NCI-H2029 treated with DMSO at 0.1 percent for 48 hours (cell line): Measurements from ENCODE around the gene ATG101.
A peak's percentile ranks its signal among the peaks of the same experiment; 100 is the strongest.

Experiments
- DNase-seq: peaks from one replicate; lab custom pipeline; 2025; lab: John Stamatoyannopoulos, UW

ATG101 gene, protein sequence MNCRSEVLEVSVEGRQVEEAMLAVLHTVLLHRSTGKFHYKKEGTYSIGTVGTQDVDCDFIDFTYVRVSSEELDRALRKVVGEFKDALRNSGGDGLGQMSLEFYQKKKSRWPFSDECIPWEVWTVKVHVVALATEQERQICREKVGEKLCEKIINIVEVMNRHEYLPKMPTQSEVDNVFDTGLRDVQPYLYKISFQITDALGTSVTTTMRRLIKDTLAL

GRCh38 chr12:52069327-52070184 is at the start of gene ATG101:
ATG101 (plus strand) TSS chr12:52069978; CDS start chr12:52073651, 3,673 bp downstream.
- DNase-seq: peak; percentile 82

GRCh38 chr12:52020539-52021336 is 49.0 kb upstream of the ATG101 start:
- DNase-seq: no peak

GRCh38 chr12:52022841-52023181 is 47.0 kb upstream of the ATG101 start:
- DNase-seq: no peak

DNA sequence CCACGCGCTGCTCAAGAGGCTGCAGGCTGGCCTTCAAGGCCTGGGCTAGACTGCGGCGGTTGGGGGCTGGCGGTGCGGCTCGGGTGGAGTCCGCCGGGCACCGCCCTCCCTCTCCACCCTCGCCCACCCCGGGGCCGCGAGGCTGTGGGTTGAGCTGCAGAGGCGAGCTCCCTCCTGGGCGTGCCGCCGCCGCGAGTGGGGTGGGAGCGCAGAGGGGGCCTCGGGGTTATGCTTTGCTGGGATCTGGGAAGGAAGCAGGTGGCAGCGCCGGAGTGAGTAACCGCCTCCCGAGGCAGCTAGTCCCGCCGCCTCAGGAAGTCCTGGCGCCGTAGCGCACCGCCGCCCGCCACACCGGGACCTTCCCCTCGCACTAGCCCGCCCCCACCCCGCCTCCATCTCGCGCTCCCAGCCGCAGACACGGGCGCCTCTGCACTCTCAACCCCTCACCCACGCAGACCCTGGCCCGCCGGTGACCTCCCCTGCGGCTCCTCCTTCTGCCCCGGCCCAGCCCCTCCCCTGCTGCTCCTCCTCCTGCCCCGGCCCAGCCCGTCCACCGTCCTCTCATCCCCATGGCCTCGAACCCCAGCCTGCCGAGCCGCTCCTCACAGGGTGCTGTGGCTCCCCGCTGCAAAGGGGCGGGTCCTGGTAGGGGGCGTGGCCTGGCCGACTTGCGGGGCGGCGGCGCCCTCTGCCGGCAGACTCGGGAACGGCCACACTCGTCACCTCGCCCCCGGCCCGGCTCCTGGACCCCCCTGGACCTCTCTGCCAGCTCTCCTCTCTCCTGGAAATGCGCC is 46.4 kb upstream of the ATG101 start:
- peak; percentile 36 for DNase-seq

DNA sequence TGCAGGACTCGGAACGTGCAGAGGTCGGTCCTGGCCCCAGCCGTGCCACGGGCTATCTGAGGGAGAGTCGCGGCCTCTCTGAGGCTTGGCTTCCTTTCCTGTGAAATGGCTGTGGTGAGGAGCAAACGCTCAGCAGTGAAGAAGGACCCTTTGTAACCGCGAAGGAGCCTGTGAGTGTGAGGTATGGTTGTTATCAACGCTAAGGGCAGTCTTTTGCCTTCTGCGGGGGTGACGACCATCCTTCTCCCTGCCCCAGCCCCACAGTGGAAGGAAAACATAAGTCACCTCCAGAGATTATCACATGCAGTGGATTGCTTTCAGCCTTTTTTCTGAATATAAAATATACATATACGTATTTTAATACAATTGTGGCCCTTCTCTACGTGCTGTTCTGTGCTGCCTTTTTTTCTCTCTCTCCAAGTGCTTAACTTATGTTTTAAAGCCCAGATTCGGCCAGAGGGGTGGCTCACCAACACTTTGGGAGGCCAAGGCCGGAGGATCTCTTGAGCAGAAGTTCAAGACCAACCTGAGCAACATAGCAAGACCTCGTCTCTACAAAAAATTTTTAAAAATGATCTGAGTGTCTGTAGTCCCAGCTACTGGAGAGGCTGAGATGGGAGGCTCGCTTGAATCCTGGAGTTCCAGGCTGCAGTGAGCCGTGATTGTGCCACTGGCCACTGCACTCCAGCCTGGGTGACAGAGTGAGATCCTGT is 45.6 kb upstream of the ATG101 start:
- no peak for DNase-seq

DNA sequence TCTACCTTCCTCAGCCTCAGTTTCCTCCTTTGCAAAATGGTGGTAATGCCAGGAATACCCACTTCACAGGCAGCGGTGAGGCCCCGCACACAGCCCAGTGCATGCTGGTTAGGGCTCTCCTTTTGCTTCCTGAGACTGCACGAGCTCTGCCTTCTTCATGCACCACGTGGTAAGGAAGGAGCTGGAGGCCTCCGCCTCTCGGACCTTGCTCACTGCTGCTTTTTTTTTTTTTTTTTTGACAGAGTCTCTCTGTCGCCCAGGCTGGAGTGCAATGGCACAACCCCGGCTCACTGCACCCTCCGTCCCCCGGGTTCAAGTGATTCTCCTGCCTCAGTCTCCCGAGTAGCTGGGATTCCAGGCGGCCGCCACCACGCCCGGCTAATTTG is 44.9 kb upstream of the ATG101 start:
- no peak for DNase-seq

GRCh38 chr12:52026263-52026662 is 43.5 kb upstream of the ATG101 start:
- no peak for DNase-seq

- no peak for DNase-seq
Observed at GRCh38 chr12:52027085-52027843, 42.5 kb upstream of the ATG101 start.

- peak; percentile 57 for DNase-seq
Observed at GRCh38 chr12:52029685-52030084, 40.1 kb upstream of the ATG101 start.

DNA sequence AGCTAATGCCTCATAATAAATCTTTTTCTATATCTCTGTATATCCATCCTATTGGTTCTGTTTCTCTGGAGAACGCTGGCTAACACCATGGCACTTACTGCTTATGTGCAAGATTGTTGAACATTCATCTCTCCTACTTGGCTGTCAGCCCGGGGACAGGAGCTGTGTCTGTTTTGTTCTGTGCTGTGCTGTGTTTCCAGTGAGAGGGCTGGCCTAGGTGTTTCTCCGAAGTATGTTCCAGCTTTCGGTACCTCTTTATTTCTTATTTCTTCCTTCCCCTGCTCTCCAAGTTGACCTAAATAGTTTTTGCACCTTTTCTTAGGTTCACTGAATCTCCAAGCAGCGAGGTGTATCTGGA is 37.4 kb upstream of the ATG101 start:
- DNase-seq: peak; percentile 22

- peak; percentile 78 for DNase-seq
Observed at GRCh38 chr12:52032804-52033445, 36.9 kb upstream of the ATG101 start.

DNA sequence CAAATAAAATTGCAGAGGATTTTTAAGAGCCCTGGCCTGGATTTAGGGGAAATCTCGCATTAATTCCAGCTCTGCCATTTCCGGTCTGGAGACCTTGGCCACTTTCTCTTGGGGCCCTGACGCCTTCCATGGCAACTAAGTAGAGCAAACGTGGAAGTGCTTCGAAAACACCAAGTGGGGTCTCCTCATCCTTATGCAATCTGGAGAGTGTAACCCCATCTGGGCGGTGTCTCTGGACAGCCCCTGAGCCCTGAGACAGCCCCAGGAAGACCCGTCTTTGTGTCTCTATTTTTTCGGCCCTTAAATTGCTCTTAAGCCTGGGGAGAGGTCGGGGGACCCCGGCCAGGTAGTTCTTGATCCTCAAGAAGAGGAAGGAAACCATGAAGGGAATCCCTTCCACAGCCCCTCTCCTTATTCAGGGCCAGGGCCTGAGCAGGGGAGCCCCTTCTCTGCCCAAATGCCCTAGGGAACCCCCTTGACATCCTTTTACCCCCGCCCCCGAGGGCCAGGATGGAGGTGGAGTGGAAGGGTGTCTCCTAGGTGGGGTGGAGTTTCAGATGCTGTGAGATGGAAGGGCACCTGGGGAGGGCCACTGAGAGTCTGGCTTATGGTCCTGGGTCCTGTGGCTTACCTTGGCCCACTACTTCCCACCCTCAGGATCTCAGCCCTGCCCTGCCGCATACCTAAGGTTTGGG is 36.2 kb upstream of the ATG101 start:
- no peak for DNase-seq

DNA sequence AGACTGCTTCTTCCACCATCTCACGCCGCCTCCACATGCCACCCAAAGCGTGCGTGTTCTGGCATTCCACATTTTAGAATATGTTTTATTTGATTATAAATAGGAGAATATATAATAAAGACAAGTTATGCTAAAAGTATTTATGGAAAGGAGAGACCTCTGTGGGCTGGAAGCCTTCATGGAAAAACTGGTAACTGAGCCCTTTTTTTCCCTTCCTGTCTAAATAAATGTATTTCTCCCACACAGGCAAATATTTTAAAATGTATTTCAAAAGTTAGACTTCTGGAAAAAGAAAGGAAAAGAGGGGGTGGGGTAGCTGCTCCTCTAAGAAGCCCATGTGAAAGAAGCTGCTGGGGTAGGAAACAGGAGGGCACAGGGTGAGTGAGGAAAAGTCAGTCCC is 34.6 kb upstream of the ATG101 start:
- no peak for DNase-seq

- DNase-seq: no peak
Observed at GRCh38 chr12:52035926-52036325, 33.9 kb upstream of the ATG101 start.

- no peak for DNase-seq
Observed at GRCh38 chr12:52036587-52037171, 33.1 kb upstream of the ATG101 start.

DNA sequence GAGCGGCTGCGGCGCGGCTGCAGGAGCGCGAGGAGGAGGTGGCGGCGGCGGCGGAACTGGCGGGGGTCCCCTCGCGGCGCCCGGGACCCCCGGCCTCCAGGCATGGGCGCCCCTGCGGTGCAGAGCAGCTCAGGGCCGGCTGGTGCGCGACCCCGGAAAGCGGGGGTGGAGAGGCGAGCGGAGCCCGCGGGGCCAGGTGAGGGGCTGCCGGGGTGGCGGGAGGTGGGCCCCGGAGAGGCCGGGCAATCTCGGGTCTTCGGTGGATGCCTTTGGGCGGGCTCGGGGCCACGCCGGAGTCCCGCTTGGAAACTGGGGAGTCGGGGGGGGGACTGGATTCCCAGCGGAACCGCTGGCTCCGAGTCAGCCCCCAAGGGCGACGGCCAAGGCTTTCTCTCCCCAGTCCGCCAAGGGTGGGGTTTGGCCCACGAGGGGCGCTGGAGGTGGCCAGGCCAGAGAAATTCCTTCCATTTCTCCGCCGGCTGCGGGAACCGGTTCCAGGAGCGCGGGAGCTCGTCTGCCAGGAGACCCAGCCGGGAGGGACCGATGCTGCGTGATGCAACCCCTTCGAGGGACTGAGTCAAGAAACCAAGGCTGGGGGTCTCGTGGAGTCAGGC is 32.4 kb upstream of the ATG101 start:
- no peak for DNase-seq

DNA sequence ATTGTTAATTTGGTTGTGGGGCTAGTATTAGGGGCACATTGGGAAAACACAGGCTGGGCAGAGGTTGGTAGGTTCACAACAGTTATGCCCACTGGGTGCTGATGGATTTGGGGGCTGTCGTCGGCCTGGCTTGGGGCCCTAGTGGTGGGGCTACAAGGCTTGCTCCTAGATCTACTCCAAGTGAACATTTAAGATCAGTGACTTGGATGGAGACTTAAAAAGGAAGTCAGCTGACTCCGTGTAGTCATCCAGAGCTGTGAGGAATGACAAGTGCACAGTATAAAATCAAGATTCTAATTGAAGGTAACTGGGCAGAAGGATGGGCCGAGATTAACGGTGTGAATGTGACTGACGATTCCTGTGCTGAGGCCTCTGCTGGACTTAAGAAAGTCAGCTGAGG is 31.3 kb upstream of the ATG101 start:
- DNase-seq: no peak

DNA sequence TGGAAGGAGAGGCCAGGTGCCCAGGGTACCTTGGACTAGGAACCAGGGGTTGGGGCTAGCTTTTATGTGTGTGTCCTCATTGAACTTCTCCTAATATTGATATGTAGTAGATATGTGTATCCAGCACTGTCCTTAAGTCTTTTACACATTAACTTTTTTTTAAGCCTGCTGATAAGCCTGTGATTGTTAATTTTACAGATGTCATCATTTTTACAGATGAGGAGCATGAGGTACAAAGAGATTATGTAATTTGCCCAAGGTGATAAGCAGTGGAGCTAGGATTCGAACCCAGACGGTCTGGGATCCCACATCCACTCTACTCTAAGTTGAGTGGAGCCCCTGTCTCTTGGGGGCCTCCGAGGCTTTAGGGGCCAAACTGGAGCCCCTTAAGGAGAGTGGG is 28.7 kb upstream of the ATG101 start:
- DNase-seq: no peak

DNA sequence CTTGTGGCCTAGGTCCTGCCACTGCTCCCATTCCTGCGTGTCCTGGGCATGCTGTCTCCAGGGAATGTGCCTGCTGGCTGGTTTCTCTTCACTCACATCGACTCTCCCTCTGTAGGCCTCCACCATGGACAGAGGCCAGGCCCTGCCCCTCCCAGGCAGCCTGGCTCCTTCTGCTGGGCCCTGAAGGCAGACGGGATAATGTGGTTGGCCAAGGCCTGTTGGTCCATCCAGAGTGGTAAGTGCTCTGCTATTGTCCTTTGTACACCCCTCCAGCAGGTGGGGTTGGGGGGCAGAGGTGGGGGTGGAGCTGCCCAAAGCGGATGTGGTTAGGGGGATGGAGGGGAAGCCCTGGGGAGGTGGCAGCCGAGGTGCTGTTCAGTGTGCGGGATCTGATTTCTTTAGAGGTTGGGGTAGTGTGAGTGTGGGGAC is 28.1 kb upstream of the ATG101 start:
- no peak for DNase-seq
